K562 (cell line): ENCODE measurements around the gene PLEKHM3.

Experiments
- ATF1 ChIP-seq, 2 experiments: fragments of 450-650 bp in 1 of 2; IDR thresholded peaks; 2 replicates each; pipeline ENCODE4 v1.6.1; 2016; ENCODE audit warnings: missing compliant biosample characterization in 1 of 2, missing genetic modification characterization in 1 of 2
- EZH2 ChIP-seq: IDR thresholded peaks from 2 replicates; pipeline ENCODE4 v1.6.1; 2012; ENCODE audit warnings: low read depth, mild to moderate bottlenecking, inconsistent platforms, low read length, borderline replicate concordance
- HDAC2 ChIP-seq: fragments of 450-650 bp; IDR thresholded peaks from 2 replicates; pipeline ENCODE4 v1.6.1; 2016; ENCODE audit warnings: mild to moderate bottlenecking
- HDAC6 ChIP-seq: IDR thresholded peaks from 2 replicates; pipeline ENCODE4 v1.6.1; 2012; ENCODE audit warnings: low read depth, mild to moderate bottlenecking, control low read depth, inconsistent platforms, low read length, moderate library complexity
- RFX5 ChIP-seq: IDR thresholded peaks from 2 replicates; pipeline ENCODE4 v1.6.1; 2011; ENCODE audit warnings: low read depth, mild to moderate bottlenecking, improper control_type of control experiment, low read length
- SMC3 ChIP-seq: conservative IDR thresholded peaks from 2 replicates; pipeline ENCODE4 v1.6.1; 2011; ENCODE audit warnings: low read depth, low read length, improper control_type of control experiment; ENCODE audit not compliant: insufficient read depth
- TF ChIP-seq, protein P1 (sequence below), 3 experiments: IDR thresholded peaks in 2 of 3; conservative IDR thresholded peaks in 1 of 3; 2 replicates each; pipeline ENCODE4 v1.5.1; 2011 to 2012; ENCODE audit warnings: low read length in 3 of 3, mild to moderate bottlenecking in 3 of 3, control low read depth in 2 of 3, improper control_type of control experiment in 1 of 3, inconsistent platforms in 1 of 3, low read depth in 1 of 3, mixed read lengths in 1 of 3, moderate library complexity in 1 of 3; ENCODE audit not compliant: insufficient read depth in 2 of 3

- TF ChIP-seq ATF1 (CRISPR knock-in tag; IDR thresholded peaks at IDR 0.05) (no peak), ATF1 (tag; IDR thresholded peaks at IDR 0.05) (no peak), EZH2 (no peak), RFX5 (no peak), HDAC6 (no peak), SMC3 (no peak), HDAC2 (no peak)
- TF ChIP-seq, protein P1, sequence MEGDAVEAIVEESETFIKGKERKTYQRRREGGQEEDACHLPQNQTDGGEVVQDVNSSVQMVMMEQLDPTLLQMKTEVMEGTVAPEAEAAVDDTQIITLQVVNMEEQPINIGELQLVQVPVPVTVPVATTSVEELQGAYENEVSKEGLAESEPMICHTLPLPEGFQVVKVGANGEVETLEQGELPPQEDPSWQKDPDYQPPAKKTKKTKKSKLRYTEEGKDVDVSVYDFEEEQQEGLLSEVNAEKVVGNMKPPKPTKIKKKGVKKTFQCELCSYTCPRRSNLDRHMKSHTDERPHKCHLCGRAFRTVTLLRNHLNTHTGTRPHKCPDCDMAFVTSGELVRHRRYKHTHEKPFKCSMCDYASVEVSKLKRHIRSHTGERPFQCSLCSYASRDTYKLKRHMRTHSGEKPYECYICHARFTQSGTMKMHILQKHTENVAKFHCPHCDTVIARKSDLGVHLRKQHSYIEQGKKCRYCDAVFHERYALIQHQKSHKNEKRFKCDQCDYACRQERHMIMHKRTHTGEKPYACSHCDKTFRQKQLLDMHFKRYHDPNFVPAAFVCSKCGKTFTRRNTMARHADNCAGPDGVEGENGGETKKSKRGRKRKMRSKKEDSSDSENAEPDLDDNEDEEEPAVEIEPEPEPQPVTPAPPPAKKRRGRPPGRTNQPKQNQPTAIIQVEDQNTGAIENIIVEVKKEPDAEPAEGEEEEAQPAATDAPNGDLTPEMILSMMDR (IDR thresholded peaks at IDR 0.05 in 2 of 3, conservative IDR thresholded peaks at IDR 0.05 in 1 of 3; ENCODE audit: insufficient read depth in 2 of 3, low read depth in 1 of 3, low read length in 3 of 3), result no peak
These were observed 75.1 kb downstream of the PLEKHM3 start for GRCh38 chr2:207950063-207950760.
